Common myeloid progenitor, CD34-positive (primary cell): ENCODE results near the gene SLC39A7.

Experiments used
- CTCF ChIA-PET: fragments of 350-600 bp; sonication (Branson Sonifier 250); formaldehyde crosslinking; loops from one replicate; lab custom pipeline; 2021; ENCODE audit warnings: antibody characterized with exemption; lab: Charles Lee
- POLR2A ChIA-PET: fragments of 350-600 bp; sonication (Branson Sonifier 250); formaldehyde crosslinking; loops from one replicate; lab custom pipeline; 2021; ENCODE audit warnings: antibody characterized with exemption; lab: Charles Lee
- DNase-seq, 3 donors: peaks; one replicate each; pipeline versions ENCODE4 v3.0.0 to v3.0.0-alpha.2; 2013
- H3K27ac ChIP-seq, 2 experiments: 1 replicate in 1 of 2; 2 replicates in 1 of 2; pipeline ENCODE4 v1.7.0; 2013; ENCODE audit warnings: inconsistent platforms in 2 of 2, low read length in 2 of 2, mild to moderate bottlenecking in 2 of 2, low read depth in 1 of 2, moderate library complexity in 1 of 2; ENCODE audit not compliant: severe bottlenecking in 2 of 2, insufficient read depth in 1 of 2, poor library complexity in 1 of 2
- H3K27me3 ChIP-seq, 5 experiments: replicated peaks in 2 of 5; 1 replicate in 3 of 5; 2 replicates in 2 of 5; pipeline versions ENCODE4 v1.6.1 to v1.7.0; 2013; ENCODE audit warnings: low read length in 4 of 5, mild to moderate bottlenecking in 2 of 5, moderate library complexity in 2 of 5, inconsistent platforms in 1 of 5; ENCODE audit not compliant: insufficient read depth in 5 of 5, control insufficient read depth in 4 of 5
- H3K36me3 ChIP-seq, 4 experiments: 1 replicate in 2 of 4; 2 replicates in 2 of 4; pipeline versions ENCODE4 v1.6.1 to v1.7.0; 2013; ENCODE audit warnings: low read length in 3 of 4, control low read depth in 1 of 4, mild to moderate bottlenecking in 1 of 4; ENCODE audit not compliant: control insufficient read depth in 4 of 4, insufficient read depth in 4 of 4
- H3K4me1 ChIP-seq, 4 experiments: 1 replicate in 3 of 4; 2 replicates in 1 of 4; pipeline versions ENCODE4 v1.6.1 to v1.7.1; 2013; ENCODE audit warnings: low read length in 3 of 4, mild to moderate bottlenecking in 3 of 4, control low read depth in 1 of 4, inconsistent platforms in 1 of 4, moderate library complexity in 1 of 4; ENCODE audit not compliant: control insufficient read depth in 4 of 4, insufficient read depth in 4 of 4; ENCODE audit errors: control extremely low read depth in 1 of 4
- H3K4me3 ChIP-seq, 7 experiments: 1 replicate in 4 of 7; 2 replicates in 3 of 7; pipeline versions ENCODE4 v1.5.1 to v1.7.0; 2013; ENCODE audit warnings: mild to moderate bottlenecking in 7 of 7, low read length in 6 of 7, moderate library complexity in 6 of 7, inconsistent platforms in 2 of 7, low read depth in 2 of 7, control low read depth in 1 of 7; ENCODE audit not compliant: insufficient read depth in 4 of 7, control insufficient read depth in 1 of 7; ENCODE audit errors: extremely low read depth in 1 of 7
- H3K9me3 ChIP-seq, 5 experiments: 1 replicate in 4 of 5; 2 replicates in 1 of 5; pipeline versions ENCODE4 v1.6.1 to v1.7.1; 2013; ENCODE audit warnings: low read length in 4 of 5, mild to moderate bottlenecking in 2 of 5, inconsistent platforms in 1 of 5, low read depth in 1 of 5, moderate library complexity in 1 of 5; ENCODE audit not compliant: control insufficient read depth in 4 of 5, insufficient read depth in 2 of 5; ENCODE audit errors: control extremely low read depth in 1 of 5
- WGBS: methylation state at CpG from one replicate; pipeline ENCODE4 v1.1.5; 2013; ENCODE audit not compliant: insufficient coverage; 5-methylcytosine and 5-hydroxymethylcytosine counted together

The SLC39A7 gene

DNA sequence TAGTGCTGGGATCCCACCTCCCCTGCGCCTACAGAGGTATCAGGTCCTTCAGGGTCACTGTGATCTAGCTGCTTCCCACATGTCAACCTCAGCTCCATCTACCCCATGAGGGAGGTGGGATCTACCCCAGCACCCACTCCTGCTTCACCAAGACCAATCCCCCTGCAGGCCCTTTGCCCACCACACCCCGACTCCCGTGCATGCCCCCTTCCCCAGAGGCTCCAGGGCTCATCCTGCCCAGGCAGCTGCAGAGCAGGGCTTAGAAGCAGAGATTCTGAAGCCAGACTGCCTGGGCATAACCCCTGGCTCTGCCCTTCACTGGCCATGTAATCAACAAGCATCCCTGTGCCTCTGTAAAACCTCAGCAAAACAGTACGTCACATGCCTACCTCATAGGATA is 25.9 kb upstream of the SLC39A7 start:
- Histone ChIP-seq H3K4me1 (no peaks in the 10 kb centered on the region), H3K27ac (no peak overlapping the region), H3K36me3 (no peaks in the 10 kb centered on the region), H3K4me3 (no peak overlapping the region), H3K27me3 (peaks cover 0 to 2% (median 0%) of the 10 kb centered on the region in 5 experiments), H3K9me3 (no peaks in the 10 kb centered on the region)
- WGBS = 100% methylated on average over 2 of the region's 4 CpGs
- POLR2A ChIA-PET = no interaction called here
- no peak for DNase-seq
- CTCF ChIA-PET = interaction anchor here (1.1 to 7.7 kb wide), 9 partner anchors 13 to 156 kb away, joined by 4 to 62 read pairs (median 11); no protein-coding TSS in a partner anchor

DNA sequence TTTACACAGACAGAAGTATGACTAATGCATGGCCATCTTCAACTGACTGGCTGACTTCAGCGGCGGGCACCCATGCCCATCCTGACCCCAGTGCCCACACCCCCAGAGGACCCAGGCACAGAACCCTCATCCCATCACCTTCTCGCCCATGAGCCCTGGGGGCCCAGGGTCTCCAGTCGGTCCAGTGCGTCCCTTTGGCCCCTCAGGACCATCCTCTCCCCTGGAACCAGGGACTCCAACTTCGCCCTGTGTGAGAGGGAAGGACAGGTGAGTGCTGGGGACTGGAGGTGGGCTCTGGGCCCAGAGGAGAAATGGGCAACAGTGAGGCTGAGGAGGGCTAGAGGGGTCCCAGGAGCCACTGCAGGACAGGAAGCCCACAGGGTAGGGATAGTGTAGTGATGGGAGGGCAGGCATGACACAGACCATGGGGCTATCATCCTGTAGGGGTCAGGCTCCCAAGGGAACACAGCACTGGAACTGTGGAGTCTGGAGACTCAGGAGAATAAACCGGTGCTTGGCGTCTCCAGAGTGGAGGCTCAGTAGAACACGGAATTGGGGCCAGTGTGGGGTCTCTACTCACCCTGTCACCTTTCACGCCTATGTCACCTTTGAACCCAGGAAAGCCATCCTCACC is 25.1 kb upstream of the SLC39A7 start:
- H3K4me3 ChIP-seq = no peak overlapping the region
- H3K4me1 ChIP-seq = no peaks in the 10 kb centered on the region
- no peak for DNase-seq
- WGBS = 96% methylated on average over 7 of the region's 10 CpGs
- H3K27me3 ChIP-seq = peaks cover 0 to 2% (median 0%) of the 10 kb centered on the region in 5 experiments
- no peak overlapping the region for H3K27ac ChIP-seq
- POLR2A ChIA-PET = no interaction called here
- no peaks in the 10 kb centered on the region for H3K36me3 ChIP-seq
- H3K9me3 ChIP-seq = no peaks in the 10 kb centered on the region
- CTCF ChIA-PET = interaction anchor here (1.1 to 7.7 kb wide), 5 partner anchors 13 to 157 kb away, joined by 4 to 62 read pairs (median 11); no protein-coding TSS in a partner anchor

GRCh38 chr6:33176906-33177305 is 23.8 kb upstream of the SLC39A7 start:
- WGBS = 98% methylated on average over 5 of the region's 7 CpGs
- H3K4me1 ChIP-seq = no peaks in the 10 kb centered on the region
- H3K27ac ChIP-seq = no peak overlapping the region
- ChIA-PET CTCF (interaction anchor here (1.1 to 7.7 kb wide), 3 partner anchors 15 to 243 kb away, joined by 3 to 62 read pairs (median 3); no protein-coding TSS in a partner anchor), POLR2A (no interaction called here)
- no peaks in the 10 kb centered on the region for H3K36me3 ChIP-seq
- no peaks in the 10 kb centered on the region for H3K9me3 ChIP-seq
- peaks cover 0 to 2% (median 0%) of the 10 kb centered on the region in 5 experiments for H3K27me3 ChIP-seq
- H3K4me3 ChIP-seq = no peak overlapping the region
- DNase-seq = no peak

DNA sequence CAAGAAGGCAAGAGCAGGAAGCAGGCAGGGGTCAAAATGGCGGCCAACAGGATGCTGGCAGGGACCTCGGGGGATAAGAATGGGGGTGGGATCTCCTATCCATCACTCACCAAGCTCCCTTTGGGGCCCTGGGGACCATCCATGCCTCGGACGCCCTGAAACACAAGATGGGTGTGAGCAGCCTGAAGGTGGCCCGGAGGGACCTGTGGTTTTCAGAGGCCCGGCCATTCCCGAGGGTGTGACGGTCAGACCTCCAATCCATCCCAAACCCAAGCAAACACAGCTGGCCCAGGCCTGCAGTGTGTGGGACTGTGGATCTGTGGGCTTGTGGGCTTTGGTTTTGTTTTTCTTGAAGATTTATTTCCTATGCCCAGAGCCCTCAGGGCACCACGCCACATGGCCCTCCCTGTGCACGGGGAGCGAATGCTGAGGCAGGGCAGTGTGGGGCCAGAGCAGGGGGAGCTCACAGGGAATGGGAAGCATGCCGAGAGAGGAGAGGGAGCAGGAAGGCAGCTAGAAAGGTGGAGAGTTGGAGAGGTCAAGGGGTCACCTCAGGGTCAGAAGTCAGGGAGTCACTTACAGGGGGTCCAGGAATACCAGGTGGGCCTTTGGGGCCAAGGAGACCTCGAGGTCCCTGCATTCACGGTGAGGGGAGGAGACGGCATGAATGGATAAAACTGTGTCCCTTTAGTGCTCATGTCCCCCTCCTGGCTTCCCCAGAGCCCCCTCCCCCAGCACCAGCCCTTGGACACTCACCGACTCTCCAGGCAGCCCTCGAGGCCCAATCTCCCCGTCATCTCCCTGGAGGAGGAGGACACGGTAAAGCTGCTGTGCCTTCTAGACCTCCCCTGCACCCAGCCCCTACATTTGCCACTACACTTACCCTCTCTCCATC is 22.9 kb upstream of the SLC39A7 start:
- Histone ChIP-seq H3K4me1 (peaks cover 0 to under 1% (median 0%) of the 10 kb centered on the region in 4 experiments), H3K36me3 (no peaks in the 10 kb centered on the region), H3K27me3 (peaks cover 0 to 2% (median 0%) of the 10 kb centered on the region in 5 experiments), H3K4me3 (no peak overlapping the region), H3K9me3 (no peaks in the 10 kb centered on the region), H3K27ac (no peak overlapping the region)
- no peak for DNase-seq
- ChIA-PET POLR2A (no interaction called here), CTCF (interaction anchor here (0.6 to 7.7 kb wide), 5 partner anchors 16 to 177 kb away, joined by 3 to 62 read pairs (median 3); no protein-coding TSS in a partner anchor)
- WGBS = 92% methylated on average over 14 of the region's 19 CpGs

GRCh38 chr6:33178755-33179475 is 21.8 kb upstream of the SLC39A7 start:
- H3K4me3 ChIP-seq = no peak overlapping the region
- H3K9me3 ChIP-seq = peaks cover 0 to 3% (median 0%) of the 10 kb centered on the region in 5 experiments
- no peaks in the 10 kb centered on the region for H3K36me3 ChIP-seq
- no peak overlapping the region for H3K27ac ChIP-seq
- POLR2A ChIA-PET = no interaction called here
- no peak for DNase-seq
- H3K4me1 ChIP-seq = peaks cover 4 to 11% (median 7%) of the 10 kb centered on the region in 4 experiments
- peaks cover 0 to 2% (median 0%) of the 10 kb centered on the region in 5 experiments for H3K27me3 ChIP-seq
- WGBS = 100% methylated on average over 2 of the region's 10 CpGs
- CTCF ChIA-PET = interaction anchor here (1.1 to 1.7 kb wide), 2 partner anchors 17 to 178 kb away, joined by 3 read pairs; no protein-coding TSS in a partner anchor

DNA sequence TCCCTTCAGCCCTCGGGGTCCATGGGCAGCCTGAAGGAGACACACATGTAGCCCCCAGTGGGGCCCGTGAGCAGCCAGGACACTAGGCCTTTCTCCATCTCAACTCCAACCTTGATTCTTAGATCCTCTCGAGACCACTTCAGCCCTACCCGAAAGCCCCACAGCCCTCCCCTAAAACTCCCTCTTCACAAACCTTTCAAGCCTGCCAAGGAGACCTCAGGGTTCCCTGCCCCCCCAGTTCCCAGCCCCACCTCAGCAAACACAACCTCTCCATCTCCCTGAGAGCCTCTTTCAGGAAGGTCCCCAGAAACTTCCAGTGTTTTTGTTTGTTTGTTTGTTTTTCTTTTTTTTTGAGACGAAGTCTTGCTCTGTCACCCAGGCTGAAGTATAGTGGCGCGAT is 19.5 kb upstream of the SLC39A7 start:
- WGBS = 100% methylated on average over 5 of the region's 7 CpGs

More for the DNA sequence above, 19.5 kb upstream of the SLC39A7 start:
- no peaks in the 10 kb centered on the region for H3K36me3 ChIP-seq
- H3K4me1 ChIP-seq = peaks cover 5 to 14% (median 10%) of the 10 kb centered on the region in 4 experiments
- no peak overlapping the region for H3K27ac ChIP-seq
- no peak overlapping the region for H3K4me3 ChIP-seq
- H3K9me3 ChIP-seq = peaks cover 0 to 3% (median 0%) of the 10 kb centered on the region in 5 experiments
- ChIA-PET POLR2A (no interaction called here), CTCF (interaction anchor here (1.7 kb wide), 1 partner anchor 17 kb away, joined by 3 read pairs; no protein-coding TSS in a partner anchor)
- DNase-seq = no peak
- no peaks in the 10 kb centered on the region for H3K27me3 ChIP-seq
